ENCODE data around the gene DUS1L.

DUS1L gene

DNA sequence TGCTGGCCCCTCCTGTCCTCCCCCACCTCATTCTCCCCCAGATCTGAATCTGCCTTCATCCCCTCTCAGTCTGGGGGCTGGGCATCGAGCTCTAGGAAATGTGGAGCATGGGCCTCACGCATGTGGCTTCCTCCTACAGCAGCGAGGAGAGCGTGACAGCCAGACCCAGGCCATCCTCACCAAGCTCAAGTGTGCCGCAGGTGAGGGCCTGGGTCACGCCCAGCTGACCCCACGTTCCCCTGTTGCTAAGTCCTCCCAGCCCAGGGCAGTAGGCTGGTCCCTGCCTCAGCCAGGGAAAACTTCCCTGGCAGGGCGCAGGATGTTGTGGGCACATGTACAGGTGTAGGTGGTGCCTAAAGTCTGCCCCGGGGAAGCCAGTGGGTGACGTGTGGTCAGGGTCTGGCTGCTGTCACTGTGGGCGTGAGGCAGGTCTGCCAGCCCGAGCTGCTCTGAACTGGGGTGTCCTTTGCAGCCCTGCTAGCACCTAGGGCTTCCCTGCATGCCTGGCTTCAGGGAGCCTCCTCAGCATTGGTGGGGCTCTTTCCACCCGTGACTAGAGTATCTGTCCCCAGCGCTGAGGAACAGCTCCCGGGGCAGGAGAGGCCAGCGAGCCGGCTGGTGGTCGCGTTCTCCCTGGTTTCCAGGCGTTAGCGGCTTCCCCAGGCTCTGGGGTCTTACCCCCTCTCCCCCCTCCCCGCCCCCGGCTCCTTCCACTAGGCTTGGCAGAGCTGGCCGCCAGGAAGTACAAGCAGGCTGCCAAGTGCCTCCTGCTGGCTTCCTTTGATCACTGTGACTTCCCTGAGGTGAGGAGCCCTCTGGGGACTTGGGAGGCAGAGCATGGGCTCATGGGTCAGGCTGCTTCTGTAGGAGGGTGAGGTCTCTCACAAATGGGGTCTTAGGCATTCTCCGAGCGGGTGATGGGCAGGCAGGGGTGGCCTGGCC is 10.3 kb downstream of the DUS1L start:
- DNase-seq: no peak

DNA sequence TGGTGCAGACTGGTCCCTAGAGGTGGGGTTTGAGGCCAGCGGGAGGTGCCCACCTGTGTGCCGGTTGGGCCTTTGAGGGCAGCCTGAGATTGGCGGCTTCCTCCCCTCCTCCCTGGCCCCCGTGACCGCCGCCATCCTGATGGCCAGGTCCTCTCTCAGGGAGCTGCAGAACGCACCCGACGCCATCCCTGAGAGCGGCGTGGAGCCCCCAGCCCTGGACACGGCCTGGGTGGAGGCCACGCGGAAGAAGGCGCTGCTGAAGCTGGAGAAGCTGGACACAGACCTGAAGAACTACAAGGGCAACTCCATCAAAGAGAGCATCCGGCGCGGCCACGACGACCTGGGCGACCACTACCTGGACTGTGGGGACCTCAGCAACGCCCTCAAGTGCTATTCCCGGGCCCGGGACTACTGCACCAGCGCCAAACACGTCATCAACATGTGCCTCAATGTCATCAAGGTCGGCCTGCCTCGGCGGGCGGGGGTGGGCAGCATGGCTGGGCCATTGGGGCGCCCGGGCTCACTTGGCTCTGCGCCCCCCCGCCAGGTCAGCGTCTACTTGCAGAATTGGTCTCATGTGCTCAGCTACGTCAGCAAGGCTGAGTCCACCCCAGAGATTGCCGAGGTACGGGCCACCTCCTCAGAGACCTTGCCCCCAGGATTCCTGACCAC is 11.1 kb downstream of the DUS1L start:
- no peak for DNase-seq

DNA sequence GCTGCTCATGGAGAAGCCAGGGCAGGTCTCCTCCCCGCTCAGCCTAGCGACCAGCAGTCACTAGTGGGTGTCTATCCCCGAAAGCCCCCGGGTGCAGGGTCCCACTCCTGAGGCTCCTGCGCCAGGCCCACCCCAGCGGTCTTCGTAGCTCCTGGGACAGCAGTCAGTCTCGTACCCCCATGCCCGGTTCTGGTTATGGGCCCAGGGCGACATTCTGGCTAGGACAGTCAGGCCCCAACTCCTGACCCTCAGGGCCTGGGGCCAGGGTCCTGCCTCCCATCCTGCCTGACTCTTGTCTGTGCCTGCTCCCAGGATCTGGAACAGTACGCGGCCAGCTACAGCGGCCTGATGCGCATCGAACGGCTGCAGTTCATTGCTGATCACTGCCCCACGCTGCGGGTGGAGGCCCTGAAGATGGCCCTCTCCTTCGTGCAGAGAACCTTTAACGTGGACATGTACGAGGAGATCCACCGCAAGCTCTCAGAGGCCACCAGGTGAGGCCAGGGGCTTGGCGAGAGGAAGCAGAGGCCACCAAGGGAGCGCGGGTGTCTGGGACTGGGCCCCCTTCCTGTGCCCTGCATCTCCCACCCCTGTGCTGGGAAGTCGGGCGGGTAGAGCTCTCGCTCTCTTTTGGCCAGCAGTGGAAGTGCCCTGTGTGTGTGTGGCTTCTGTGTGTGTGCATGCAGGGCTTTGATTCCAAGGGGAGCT is 11.9 kb downstream of the DUS1L start:
- no peak for DNase-seq

DNA sequence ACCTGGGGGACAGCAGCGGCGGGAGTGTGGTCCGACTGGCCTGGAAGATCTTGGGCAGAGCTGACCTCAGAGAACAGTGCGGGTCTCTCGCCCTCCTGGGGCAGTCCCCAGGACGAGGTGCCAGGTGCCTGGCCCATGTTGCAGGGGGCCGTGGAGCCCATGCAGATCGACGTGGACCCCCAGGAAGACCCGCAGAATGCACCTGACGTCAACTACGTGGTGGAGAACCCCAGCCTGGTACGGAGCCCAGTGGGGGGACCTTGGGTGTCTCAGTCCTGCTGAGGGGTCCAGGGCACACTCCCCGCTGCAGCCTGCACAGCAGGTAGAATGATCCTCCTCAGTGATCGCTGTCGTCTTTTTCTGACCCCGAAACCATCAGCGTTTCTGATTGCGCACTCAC is 12.5 kb downstream of the DUS1L start:
- DNase-seq: no peak

DNA sequence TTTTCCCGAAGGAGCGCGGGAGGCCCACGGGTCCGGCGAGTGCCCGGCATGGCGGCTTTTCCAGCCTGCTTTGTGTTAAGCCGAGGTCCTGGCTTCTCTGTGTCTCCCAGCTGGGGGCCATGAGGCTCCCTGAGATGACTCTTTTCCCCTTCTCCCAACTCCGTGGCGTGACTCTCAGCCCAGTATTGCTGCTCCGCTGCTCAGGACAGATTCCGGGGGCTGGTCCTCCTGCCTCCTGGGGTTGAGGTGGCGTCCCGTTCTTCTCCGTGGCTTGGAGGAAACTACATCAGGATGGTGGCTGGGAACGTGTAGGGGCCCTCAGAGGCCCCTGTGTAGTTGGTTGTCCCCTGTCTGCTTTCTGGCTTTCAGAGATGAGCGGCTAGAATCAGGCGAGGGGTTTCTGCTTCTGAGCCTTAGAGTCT is 13.0 kb downstream of the DUS1L start:
- no peak for DNase-seq

DNA sequence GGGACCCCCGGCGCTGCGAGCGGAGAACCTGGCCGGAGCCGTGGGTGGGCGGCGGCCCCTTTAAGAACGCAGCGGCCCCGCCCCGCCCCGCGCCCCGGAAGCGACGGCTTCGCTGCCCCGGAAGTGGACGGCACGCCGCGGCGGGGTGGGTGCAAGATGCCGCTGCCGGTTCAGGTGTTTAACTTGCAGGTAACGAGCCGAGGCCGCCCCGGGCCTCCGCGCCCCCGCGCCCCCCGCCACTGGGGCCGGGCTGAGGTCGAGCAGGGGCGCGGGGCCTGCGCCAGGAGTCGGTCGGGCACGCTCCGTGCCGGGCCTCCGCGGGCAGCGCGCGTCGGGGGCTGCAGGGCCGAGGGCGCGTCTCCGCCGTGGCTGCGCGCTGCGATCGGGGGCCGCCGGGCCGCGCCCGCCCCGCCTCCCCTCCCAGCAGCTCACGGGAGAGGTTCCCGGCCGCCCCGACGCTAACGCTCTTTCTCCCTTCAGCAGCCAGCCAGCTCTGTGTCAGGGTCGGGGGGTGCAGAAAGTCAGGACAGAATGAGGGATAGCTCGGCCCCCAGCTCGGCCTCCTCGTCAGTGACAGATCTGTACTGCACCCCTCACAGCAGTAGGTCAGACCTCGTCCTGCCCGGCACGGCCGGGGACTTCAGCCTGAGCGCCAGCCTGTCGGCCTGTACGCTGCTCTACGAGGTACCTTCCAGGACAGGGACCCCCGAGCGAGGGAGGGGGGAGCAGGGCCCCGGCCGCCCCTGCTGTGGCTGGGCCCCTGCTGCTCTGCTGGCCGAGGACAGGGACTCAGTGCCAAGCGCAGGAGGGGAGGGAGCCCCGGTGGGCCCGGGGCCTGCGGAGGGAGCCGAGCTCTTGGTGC is 13.6 kb downstream of the DUS1L start, which contains the start of the genes GPS1 and RFNG:
Gene GPS1, plus strand, starts transcription at position 123 of the 862 bp plus-strand sequence. Its CDS starts 34 bp downstream, at position 157.
Gene RFNG, minus strand, starts transcription at position 36 of the 862 bp plus-strand sequence. CDS start 45 bp downstream, outside the sequence.
- DNase-seq: peak; percentile 41

DNA sequence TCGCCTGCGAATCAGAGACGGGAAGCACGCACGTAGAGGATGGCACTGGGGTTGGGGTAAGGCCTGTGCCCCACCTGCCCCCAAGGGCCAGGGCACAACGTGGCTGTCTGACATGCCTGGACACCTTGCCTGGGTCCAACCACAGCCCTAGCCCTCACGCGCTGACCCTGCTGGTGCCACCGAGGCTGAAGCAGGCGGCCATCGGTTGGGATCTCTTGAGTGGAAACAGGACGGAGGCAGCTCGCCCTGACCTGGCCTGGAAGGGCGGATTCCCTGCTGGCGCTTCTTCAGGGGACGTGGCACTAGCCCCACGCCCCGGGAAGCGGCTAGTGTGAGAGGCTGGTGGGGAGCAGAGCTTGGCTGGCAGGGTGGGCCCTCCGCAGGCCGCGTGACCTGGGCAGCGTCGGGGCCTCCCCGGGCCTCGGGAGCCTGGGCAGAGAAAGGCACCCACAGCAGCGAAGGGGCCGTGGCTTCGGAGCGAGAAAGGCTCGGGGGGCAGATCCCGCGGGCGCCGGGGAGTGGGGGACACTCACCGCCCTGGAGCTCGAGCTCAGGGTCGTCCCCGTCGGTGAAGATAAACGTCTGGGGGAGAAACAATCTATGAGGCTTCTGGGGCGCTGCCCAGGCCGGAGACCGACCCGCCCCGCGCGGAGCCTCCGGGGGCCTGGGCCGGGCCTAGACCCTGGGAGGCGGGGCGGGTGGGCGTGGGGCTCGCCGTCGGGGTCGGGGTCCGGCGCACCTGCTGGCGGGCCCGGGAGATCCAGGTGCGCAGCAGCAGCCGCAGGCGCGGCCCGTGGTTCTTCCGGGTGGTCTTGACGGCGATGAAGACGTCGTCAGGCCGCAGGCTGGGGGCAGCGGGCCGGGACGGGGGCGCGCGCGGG is 14.6 kb downstream of the DUS1L start:
- no peak for DNase-seq

DNA sequence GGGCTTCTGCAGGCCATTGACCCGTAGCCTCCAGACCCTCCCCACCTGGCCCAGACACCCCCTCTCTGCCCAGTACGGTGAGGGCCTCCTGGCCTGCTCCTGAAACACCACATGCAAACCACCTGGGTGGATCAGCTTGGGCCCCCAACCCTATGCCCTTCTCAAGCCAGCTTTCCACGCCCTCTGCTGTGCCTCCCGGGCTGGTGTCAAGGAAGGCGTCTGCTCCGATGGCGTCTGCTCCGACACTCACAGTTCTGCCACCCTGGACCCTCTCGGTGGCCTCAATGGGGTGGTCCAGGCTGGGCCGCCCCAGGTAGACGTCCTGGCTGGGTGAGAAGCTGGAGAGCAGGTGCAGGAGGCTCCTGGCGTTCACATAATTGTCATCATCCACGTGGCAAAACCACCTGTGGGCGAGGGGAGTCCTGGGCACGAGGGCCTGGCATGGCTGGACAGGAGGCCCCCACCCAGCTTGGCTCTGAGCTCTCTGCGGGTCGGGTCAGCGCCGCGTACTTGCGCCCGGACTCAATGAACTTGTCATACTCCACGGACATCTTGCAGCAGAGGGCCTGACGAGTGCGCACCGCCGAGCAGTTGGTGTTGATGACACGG is 15.3 kb downstream of the DUS1L start:
- no peak for DNase-seq

DNA sequence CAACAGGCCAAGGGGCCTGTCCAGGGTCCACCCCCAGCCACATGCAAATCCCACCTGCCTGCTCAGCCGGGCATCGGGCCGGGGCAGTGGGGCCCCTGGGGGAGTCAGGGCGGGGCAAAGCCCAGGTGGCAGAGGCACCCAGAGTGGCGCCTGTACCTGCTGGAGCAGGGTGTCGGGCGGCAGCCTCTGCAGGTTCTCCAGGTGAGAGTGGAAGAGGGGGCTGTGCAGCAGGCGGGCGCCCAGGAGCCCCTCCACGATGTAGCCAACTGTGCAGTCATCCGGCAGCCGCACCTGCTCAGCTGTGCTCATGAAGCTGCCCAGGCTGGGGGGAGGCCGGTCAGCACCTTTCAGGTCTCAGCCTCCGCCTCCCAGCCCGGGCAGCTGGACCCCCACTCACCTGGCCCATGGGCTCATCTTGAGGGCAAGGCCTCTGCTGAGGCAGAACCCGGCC is 16.1 kb downstream of the DUS1L start:
- DNase-seq: no peak

DNA sequence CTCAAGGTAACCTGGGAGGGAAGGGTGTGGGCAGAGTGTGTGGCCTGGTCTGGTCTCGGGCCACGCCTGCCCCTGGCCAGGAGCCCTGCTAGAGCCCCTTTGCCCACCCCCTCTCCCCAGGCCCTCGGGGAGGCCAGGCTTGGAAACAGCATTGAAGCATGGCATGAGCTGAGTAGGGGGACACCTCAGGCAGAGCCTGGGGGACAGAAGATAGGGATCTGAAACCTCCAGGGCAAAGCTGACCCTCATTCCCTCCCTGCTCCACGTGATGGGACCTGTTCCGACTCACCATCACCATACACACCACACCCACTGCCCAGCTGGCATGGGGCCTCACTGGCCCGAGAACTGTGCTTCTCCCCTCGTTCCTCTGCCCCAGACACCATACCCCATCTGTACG is 16.5 kb downstream of the DUS1L start:
- no peak for DNase-seq

DNA sequence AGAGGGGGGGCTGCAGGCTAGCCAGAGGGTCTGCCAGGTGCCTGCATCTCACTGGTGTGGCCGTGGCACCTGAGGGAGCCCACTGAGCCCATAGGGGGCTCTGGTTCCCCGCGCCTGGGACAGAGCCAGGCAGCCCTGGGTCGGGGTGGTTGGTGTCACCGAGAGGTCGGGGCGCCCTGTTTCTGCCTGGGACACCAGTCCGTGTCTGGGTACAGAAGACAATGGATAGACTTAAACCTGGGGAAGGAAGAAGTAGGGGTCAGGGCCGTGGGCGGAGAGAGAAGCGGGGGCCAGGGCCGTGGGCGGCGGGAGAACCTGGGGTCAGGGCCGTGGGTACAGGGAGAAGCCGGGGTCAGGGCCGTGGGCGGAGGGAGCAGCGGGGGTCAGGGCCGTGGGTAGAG is 17.0 kb downstream of the DUS1L start:
- DNase-seq: no peak

DNA sequence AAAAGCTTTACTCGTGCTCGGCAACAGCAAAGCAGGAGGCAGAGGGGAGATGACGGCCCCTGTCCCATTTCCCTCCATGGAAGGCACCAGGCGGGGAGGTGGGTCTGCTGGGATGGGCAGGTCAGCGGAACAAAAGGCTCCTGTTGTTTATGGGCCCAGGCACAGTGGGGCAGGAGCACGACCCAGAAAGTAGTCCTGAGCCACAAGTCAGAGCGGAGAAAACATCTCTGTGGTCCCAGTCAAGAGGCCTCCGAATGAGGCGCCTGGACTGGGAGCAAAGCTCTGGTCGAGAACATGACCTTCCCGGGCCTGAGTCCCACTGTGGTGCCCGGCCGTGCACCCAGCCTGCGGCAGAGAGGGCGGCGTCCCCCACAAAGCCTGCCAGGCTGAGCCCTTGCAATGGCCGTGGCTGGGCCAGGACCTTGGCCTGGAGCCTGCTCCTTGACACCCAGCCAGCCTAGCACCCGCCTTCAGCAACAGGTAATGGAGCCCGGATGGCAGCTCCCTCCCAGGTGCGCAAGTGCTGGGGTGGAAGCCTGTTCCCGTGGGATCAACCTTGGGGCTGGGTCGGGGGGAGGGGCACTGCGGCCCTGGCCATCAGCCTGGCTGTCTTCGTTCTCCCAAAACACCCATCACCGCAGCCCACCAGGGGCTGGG is 17.6 kb downstream of the DUS1L start:
- no peak for DNase-seq

DNA sequence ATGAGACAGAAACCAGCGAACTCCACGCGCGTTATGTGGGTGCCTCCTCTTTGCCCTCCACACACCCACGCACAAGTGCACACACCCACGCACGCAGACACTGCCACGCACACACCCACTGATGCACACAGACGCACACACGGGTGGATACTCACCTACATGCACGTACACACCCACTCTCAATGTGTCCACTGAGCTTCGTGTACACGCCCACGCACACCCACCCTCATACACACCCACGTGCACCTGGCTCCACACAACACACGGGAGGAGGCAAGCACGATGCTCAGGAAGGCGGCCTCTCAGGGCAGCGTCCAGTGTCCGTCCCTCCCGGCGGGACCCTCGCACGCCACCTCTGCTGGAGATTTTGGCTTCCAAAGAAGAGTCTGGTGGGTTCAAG is 18.2 kb downstream of the DUS1L start:
- DNase-seq: no peak

DNA sequence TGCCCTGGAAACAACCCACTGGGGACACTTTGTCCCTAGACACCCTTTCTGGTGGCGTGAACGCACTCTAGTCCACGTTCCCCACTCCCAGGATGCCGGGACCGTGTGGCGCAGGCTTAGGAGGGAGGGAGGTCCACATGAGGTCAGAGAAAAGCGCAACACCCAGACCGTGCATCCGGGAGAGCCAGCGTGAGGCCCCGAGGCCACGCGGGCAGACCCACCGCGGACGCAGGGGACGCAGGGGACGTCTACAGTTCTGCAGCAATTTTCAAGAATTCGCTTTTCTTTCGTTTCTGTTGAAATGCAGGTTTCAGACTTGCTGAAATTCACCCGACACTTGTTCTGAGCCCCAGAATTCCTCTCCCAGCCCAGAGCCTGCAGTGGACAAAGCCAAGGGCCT is 18.7 kb downstream of the DUS1L start:
- no peak for DNase-seq

DNA sequence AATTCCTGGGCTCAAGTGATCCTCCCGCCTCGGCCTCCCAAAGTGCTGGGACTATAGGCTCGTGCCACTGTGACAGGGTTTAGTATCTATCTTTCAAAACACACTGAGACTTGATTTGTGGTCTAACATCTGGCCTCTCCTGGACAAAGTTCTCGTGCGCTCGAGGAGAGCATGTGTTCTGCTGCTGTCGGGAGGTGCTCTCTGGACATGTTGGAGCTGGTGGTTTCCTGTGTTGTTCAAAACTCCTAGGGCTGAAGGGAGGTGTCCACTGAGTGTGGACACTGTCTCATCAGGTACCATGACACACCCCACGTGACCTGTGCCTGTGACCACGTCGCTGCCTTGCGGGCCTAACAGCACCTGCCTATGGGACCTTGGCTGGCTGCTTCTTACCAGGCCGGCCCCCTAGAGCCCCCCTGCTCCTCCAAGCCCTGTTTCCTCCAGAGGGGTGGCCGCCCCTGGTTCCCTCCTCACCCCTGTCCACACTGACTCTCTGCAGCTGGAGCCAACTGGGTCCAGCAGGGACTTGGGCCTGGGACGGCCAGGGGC is 19.6 kb downstream of the DUS1L start:
- DNase-seq: no peak

DNA sequence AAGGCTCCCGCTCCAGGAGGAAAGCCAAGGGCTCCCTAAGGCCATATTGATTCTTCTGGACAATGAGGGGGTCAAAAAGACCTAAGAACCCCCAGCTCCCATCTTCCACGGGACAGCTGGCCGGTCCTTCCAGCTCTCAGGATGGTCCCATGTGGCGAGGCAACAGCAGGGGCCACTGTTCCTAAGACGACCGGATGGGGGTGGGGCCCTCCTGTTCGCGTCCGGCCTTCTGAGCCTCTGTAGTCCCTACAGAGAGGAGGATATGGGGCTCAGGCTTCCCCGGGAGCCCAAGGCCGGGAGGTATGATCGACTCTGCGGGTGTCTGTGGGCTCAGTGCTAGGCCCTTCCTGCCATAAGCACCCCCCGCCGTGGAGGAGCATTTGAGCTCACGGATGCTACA is 22.1 kb downstream of the DUS1L start:
- DNase-seq: no peak

DNA sequence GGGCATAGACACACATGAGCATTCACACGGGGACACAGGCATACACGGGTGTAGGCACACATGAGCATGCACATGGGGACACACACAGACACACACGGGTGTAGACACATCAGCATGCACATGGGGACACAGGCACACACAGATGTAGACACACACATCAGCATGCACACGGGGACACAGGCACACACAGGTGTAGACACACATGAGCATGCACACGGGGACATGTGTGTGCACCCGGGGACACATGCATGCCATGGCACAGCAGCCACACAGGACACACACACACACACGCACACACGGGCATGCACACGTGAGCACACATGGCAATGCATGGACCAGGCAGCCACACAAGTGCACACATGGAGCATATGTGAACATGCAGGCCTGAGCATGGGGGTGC is 23.0 kb downstream of the DUS1L start:
- no peak for DNase-seq

DNA sequence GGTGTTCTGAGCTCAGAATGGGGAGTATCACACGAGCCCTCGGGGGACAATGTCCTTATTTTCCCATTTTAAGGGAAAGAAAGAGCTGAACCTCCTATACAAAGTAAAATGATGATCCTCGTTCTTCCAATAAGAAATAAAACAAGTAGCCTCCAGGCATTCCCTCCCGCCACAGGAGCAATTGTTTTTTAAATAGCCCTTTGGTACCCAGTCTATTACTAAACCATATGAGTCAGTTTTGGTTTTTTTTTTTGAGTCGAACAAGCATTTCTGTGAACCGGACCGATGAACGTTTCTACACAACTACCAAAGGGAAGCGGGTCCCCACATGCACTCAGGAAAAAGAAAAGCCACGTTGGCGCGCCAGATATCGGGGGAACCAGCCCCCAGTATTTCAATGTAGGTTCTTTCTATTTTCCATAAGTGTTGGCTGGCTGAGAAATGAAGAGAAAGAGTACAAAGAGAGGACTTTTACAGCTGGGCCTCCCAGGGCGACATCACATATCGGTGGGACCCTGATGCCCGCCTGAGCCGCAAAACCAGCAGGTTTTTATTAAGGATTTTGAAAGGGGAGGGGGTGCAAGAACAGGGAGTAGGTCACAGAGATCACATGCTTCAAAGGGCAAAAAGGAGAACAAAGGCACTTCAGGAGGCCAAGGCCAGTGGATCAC is 24.3 kb downstream of the DUS1L start:
- no peak for DNase-seq

DNA sequence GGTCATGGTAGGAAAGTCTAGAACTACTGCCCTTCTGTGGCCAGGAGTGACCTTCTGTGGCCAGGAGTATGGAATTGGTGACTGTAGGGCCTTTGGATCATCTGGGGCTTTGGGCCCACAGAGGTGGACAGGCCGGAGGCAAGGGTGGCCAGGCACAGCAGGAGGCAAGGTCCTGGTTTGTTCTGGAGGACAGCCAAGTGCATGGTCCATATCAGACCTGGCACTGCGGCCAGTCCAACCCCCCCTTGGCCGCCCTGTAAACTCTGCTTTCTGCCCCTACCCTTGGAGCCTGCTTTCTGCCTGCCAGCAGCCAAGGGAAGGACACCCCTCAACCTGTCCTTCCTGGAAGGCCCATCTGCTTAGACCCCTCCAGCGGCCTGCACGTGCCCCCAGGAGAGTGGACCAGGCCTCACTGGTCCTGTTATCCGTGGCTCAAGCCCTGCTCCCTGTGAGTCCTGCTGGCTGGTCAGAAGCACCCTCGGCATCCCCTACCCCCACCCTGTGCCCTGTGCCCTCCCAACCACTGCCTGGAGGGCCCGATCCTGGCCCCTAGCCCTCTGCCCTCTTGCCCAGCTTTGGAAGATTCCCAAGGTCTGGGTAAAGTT is 25.8 kb downstream of the DUS1L start:
- no peak for DNase-seq
